Measurements from ENCODE around the gene FRMD6.
"Not testable (repeated sequence)": the region's sequence is repeated elsewhere in the genome, so short reads cannot be mapped to it uniquely, and the experiment has no call there.

The FRMD6 gene

GRCh38 chr14:51751611-51752345, 100.1 kb downstream of the FRMD6 start:
- H3K27ac ChIP-seq (ENCODE audit: low read depth, low read length); H3K9ac ChIP-seq (ENCODE audit: low read length); H3K4me3 ChIP-seq (ENCODE audit: low read depth in 1 of 2, low read length in 2 of 2): not testable (repeated sequence)

GRCh38 chr14:51757756-51758155, 106.0 kb downstream of the FRMD6 start:
- not testable (repeated sequence) for H3K9ac ChIP-seq (ENCODE audit: low read length); H3K36me3 ChIP-seq (ENCODE audit: insufficient read depth, low read length); H3K27ac ChIP-seq (ENCODE audit: low read depth, low read length); H3K4me1 ChIP-seq (ENCODE audit: insufficient read depth, low read length); H3K9me3 ChIP-seq (ENCODE audit: low read length); H3K27me3 ChIP-seq (ENCODE audit: control insufficient read depth in 1 of 2, insufficient read depth in 2 of 2, low read length in 2 of 2); H3K4me3 ChIP-seq (ENCODE audit: low read depth in 1 of 2, low read length in 2 of 2)

More at GRCh38 chr14:51751611-51752345, 100.1 kb downstream of the FRMD6 start:
- H3K4me1 ChIP-seq (ENCODE audit: insufficient read depth, low read length); H3K27me3 ChIP-seq (ENCODE audit: control insufficient read depth in 1 of 2, insufficient read depth in 2 of 2, low read length in 2 of 2); H3K36me3 ChIP-seq (ENCODE audit: insufficient read depth, low read length); H3K9me3 ChIP-seq (ENCODE audit: low read length): not testable (repeated sequence)

GRCh38 chr14:51759950-51760349, 108.2 kb downstream of the FRMD6 start:
- no peak overlapping the region for H3K27ac ChIP-seq (ENCODE audit: low read depth, low read length)
- H3K4me1 ChIP-seq (ENCODE audit: insufficient read depth, low read length) = no peaks in the 10 kb centered on the region
- H3K27me3 ChIP-seq (ENCODE audit: control insufficient read depth in 1 of 2, insufficient read depth in 2 of 2, low read length in 2 of 2) = no peaks in the 10 kb centered on the region
- no peak overlapping the region for H3K9ac ChIP-seq (ENCODE audit: low read length)
- H3K4me3 ChIP-seq (ENCODE audit: low read depth in 1 of 2, low read length in 2 of 2) = no peak overlapping the region
- H3K36me3 ChIP-seq (ENCODE audit: insufficient read depth, low read length) = no peaks in the 10 kb centered on the region
- no peaks in the 10 kb centered on the region for H3K9me3 ChIP-seq (ENCODE audit: low read length)

GRCh38 chr14:51765726-51766125, 114.0 kb downstream of the FRMD6 start:
- not testable (repeated sequence) for H3K9ac ChIP-seq (ENCODE audit: low read length); H3K36me3 ChIP-seq (ENCODE audit: insufficient read depth, low read length); H3K9me3 ChIP-seq (ENCODE audit: low read length); H3K27me3 ChIP-seq (ENCODE audit: control insufficient read depth in 1 of 2, insufficient read depth in 2 of 2, low read length in 2 of 2); H3K4me3 ChIP-seq (ENCODE audit: low read depth in 1 of 2, low read length in 2 of 2); H3K27ac ChIP-seq (ENCODE audit: low read depth, low read length); H3K4me1 ChIP-seq (ENCODE audit: insufficient read depth, low read length)

- H3K36me3 ChIP-seq (ENCODE audit: insufficient read depth, low read length); H3K9me3 ChIP-seq (ENCODE audit: low read length); H3K9ac ChIP-seq (ENCODE audit: low read length); H3K27me3 ChIP-seq (ENCODE audit: control insufficient read depth in 1 of 2, insufficient read depth in 2 of 2, low read length in 2 of 2); H3K4me1 ChIP-seq (ENCODE audit: insufficient read depth, low read length); H3K27ac ChIP-seq (ENCODE audit: low read depth, low read length); H3K4me3 ChIP-seq (ENCODE audit: low read depth in 1 of 2, low read length in 2 of 2): not testable (repeated sequence)
Observed at GRCh38 chr14:51766586-51766985, 114.9 kb downstream of the FRMD6 start.

- H3K9me3 ChIP-seq (ENCODE audit: low read length); H3K27me3 ChIP-seq (ENCODE audit: control insufficient read depth in 1 of 2, insufficient read depth in 2 of 2, low read length in 2 of 2); H3K36me3 ChIP-seq (ENCODE audit: insufficient read depth, low read length); H3K9ac ChIP-seq (ENCODE audit: low read length); H3K27ac ChIP-seq (ENCODE audit: low read depth, low read length); H3K4me3 ChIP-seq (ENCODE audit: low read depth in 1 of 2, low read length in 2 of 2); H3K4me1 ChIP-seq (ENCODE audit: insufficient read depth, low read length): not testable (repeated sequence)
Observed at GRCh38 chr14:51769261-51769660, 117.6 kb downstream of the FRMD6 start.

- Histone ChIP-seq H3K9me3 (ENCODE audit: low read length) (no peaks in the 10 kb centered on the region), H3K27me3 (ENCODE audit: control insufficient read depth in 1 of 2, insufficient read depth in 2 of 2, low read length in 2 of 2) (no peaks in the 10 kb centered on the region), H3K4me1 (ENCODE audit: insufficient read depth, low read length) (no peaks in the 10 kb centered on the region), H3K27ac (ENCODE audit: low read depth, low read length) (no peak overlapping the region), H3K4me3 (ENCODE audit: low read depth in 1 of 2, low read length in 2 of 2) (no peak overlapping the region), H3K9ac (ENCODE audit: low read length) (no peak overlapping the region), H3K36me3 (ENCODE audit: insufficient read depth, low read length) (no peaks in the 10 kb centered on the region)
Observed at GRCh38 chr14:51774209-51774608, 122.5 kb downstream of the FRMD6 start.

GRCh38 chr14:51776102-51776894, 124.6 kb downstream of the FRMD6 start:
- H3K36me3 ChIP-seq (ENCODE audit: insufficient read depth, low read length) = no peaks in the 10 kb centered on the region
- no peaks in the 10 kb centered on the region for H3K9me3 ChIP-seq (ENCODE audit: low read length)
- H3K4me3 ChIP-seq (ENCODE audit: low read depth in 1 of 2, low read length in 2 of 2) = no peak overlapping the region
- no peak overlapping the region for H3K27ac ChIP-seq (ENCODE audit: low read depth, low read length)
- H3K27me3 ChIP-seq (ENCODE audit: control insufficient read depth in 1 of 2, insufficient read depth in 2 of 2, low read length in 2 of 2) = no peaks in the 10 kb centered on the region
- peaks cover 7% of the 10 kb centered on the region for H3K4me1 ChIP-seq (ENCODE audit: insufficient read depth, low read length)
- H3K9ac ChIP-seq (ENCODE audit: low read length) = no peak overlapping the region

- Histone ChIP-seq H3K9ac (ENCODE audit: low read length) (no peak overlapping the region), H3K36me3 (ENCODE audit: insufficient read depth, low read length) (no peaks in the 10 kb centered on the region), H3K27ac (ENCODE audit: low read depth, low read length) (no peak overlapping the region), H3K4me1 (ENCODE audit: insufficient read depth, low read length) (peaks cover 7% of the 10 kb centered on the region), H3K9me3 (ENCODE audit: low read length) (no peaks in the 10 kb centered on the region), H3K4me3 (ENCODE audit: low read depth in 1 of 2, low read length in 2 of 2) (no peak overlapping the region), H3K27me3 (ENCODE audit: control insufficient read depth in 1 of 2, insufficient read depth in 2 of 2, low read length in 2 of 2) (no peaks in the 10 kb centered on the region)
Observed at GRCh38 chr14:51780006-51780692, 128.4 kb downstream of the FRMD6 start.

Measured in muscle layer of colon (tissue), 2 donors.